ENCODE measurements around the gene WRAP53.

The WRAP53 gene

GRCh38 chr17:7721612-7722011, 33.3 kb downstream of the WRAP53 start:
- Mint-ChIP-seq H3K4me3 (no peak overlapping the region), H3K36me3 (ENCODE audit: low read depth) (no peaks in the 10 kb centered on the region), H3K9me3 (no peaks in the 10 kb centered on the region), H3K4me1 (peaks cover 18% of the 10 kb centered on the region), H3K27ac (no peak overlapping the region), H3K27me3 (ENCODE audit: low read depth) (peaks cover 44% of the 10 kb centered on the region)
- TF ChIP-seq CTCF (IDR thresholded peaks at IDR 0.05; ENCODE audit: unreplicated experiment in 3 of 3), result no peak

GRCh38 chr17:7727886-7728285, 39.6 kb downstream of the WRAP53 start:
- Mint-ChIP-seq H3K4me1 (peaks cover 7% of the 10 kb centered on the region), H3K27ac (peak overlapping the region in 2 of 3 experiments; percentile 27 to 58), H3K4me3 (no peak overlapping the region), H3K36me3 (ENCODE audit: low read depth) (no peaks in the 10 kb centered on the region), H3K9me3 (no peaks in the 10 kb centered on the region), H3K27me3 (ENCODE audit: low read depth) (peaks cover 25% of the 10 kb centered on the region)
- no peak for TF ChIP-seq CTCF (IDR thresholded peaks at IDR 0.05; ENCODE audit: unreplicated experiment in 3 of 3)

- Mint-ChIP-seq H3K36me3 (ENCODE audit: low read depth) (no peaks in the 10 kb centered on the region), H3K27ac (no peak overlapping the region), H3K27me3 (ENCODE audit: low read depth) (peaks cover 35% of the 10 kb centered on the region), H3K9me3 (no peaks in the 10 kb centered on the region), H3K4me1 (peaks cover 7% of the 10 kb centered on the region), H3K4me3 (no peak overlapping the region)
- TF ChIP-seq CTCF (IDR thresholded peaks at IDR 0.05; ENCODE audit: unreplicated experiment in 3 of 3), result no peak
Observed at GRCh38 chr17:7729816-7730215, 41.5 kb downstream of the WRAP53 start.

- Mint-ChIP-seq H3K9me3 (no peaks in the 10 kb centered on the region), H3K4me3 (no peak overlapping the region), H3K27me3 (ENCODE audit: low read depth) (peaks cover 54% of the 10 kb centered on the region), H3K36me3 (ENCODE audit: low read depth) (no peaks in the 10 kb centered on the region), H3K4me1 (peaks cover 2% of the 10 kb centered on the region), H3K27ac (no peak overlapping the region)
- TF ChIP-seq CTCF (IDR thresholded peaks at IDR 0.05; ENCODE audit: unreplicated experiment in 3 of 3), result no peak
Observed at GRCh38 chr17:7732981-7733539, 44.8 kb downstream of the WRAP53 start.

- no peak for TF ChIP-seq CTCF (IDR thresholded peaks at IDR 0.05; ENCODE audit: unreplicated experiment in 3 of 3)
- no peaks in the 10 kb centered on the region for H3K36me3 Mint-ChIP-seq (ENCODE audit: low read depth)
- H3K4me3 Mint-ChIP-seq, result no peak overlapping the region
- H3K27ac Mint-ChIP-seq, result no peak overlapping the region
- no peaks in the 10 kb centered on the region for H3K4me1 Mint-ChIP-seq
- no peaks in the 10 kb centered on the region for H3K9me3 Mint-ChIP-seq
- peaks cover 54% of the 10 kb centered on the region for H3K27me3 Mint-ChIP-seq (ENCODE audit: low read depth)
Observed at GRCh38 chr17:7737601-7738000, 49.3 kb downstream of the WRAP53 start.

GRCh38 chr17:7739746-7740145, 51.5 kb downstream of the WRAP53 start:
- TF ChIP-seq CTCF (IDR thresholded peaks at IDR 0.05; ENCODE audit: unreplicated experiment in 3 of 3), result no peak
- no peaks in the 10 kb centered on the region for H3K36me3 Mint-ChIP-seq (ENCODE audit: low read depth)
- H3K27me3 Mint-ChIP-seq (ENCODE audit: low read depth), result peaks cover 44% of the 10 kb centered on the region
- H3K27ac Mint-ChIP-seq, result no peak overlapping the region
- H3K4me1 Mint-ChIP-seq, result peaks cover 9% of the 10 kb centered on the region
- H3K9me3 Mint-ChIP-seq, result no peaks in the 10 kb centered on the region
- no peak overlapping the region for H3K4me3 Mint-ChIP-seq
